NB4 (cell line): Measurements from ENCODE around the gene CBR3.
A peak's percentile ranks its signal among the peaks of the same experiment; 100 is the strongest.

Experiments used
- DNase-seq: peaks from one replicate; pipeline ENCODE4 v3.0.0; 2010; ENCODE audit warnings: low read depth
- H3K4me3 ChIP-seq: one replicate; pipeline ENCODE4 v1.5.1; 2011; ENCODE audit warnings: mild to moderate bottlenecking, low read depth, low read length, moderate library complexity
- MYC ChIP-seq: IDR thresholded peaks from 2 replicates; pipeline ENCODE4 v1.6.1; 2011; ENCODE audit warnings: low read depth, low read length
- POLR2A ChIP-seq: IDR thresholded peaks from 2 replicates; pipeline ENCODE4 v1.6.1; 2011; ENCODE audit warnings: mild to moderate bottlenecking; ENCODE audit not compliant: insufficient read length; ENCODE audit errors: extremely low read depth
- TF ChIP-seq, protein P1 (sequence below): IDR thresholded peaks from one replicate; pipeline ENCODE4 v1.5.1; 2012; ENCODE audit warnings: low read depth, low read length
- TF ChIP-seq, protein P2 (sequence below): IDR thresholded peaks from 2 replicates; pipeline ENCODE4 v1.6.1; 2011; ENCODE audit warnings: low read depth, low read length

CBR3 gene

DNA sequence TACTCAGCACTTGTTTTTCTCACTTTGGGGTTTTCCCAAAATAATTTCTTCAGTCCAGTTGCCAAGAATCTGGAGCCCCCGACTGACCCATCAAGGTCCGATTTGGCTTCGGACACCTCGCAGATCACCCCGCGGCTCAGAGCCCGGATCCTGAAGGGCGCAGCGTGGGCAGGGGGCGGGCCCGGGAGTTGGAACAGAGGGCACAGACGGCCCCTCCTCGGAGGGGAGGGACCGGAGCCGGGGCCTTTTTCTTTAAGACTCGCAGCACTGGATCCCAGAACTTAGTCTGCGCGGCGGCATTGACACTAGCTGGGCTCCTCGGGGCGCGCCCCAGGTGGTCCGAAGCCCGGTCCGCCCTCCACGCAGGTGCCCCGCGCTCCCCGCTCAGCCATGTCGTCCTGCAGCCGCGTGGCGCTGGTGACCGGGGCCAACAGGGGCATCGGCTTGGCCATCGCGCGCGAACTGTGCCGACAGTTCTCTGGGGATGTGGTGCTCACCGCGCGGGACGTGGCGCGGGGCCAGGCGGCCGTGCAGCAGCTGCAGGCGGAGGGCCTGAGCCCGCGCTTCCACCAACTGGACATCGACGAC, at the start of gene CBR3:
TSS of gene CBR3 (plus strand) at position 277 of the 588 bp plus-strand sequence. CDS start at position 391, 114 bp downstream.
- peak; percentile 49 for DNase-seq
- peak; percentile 15; the same call in 1 of the 2 replicates for TF ChIP-seq MYC
- TF ChIP-seq, protein P1, sequence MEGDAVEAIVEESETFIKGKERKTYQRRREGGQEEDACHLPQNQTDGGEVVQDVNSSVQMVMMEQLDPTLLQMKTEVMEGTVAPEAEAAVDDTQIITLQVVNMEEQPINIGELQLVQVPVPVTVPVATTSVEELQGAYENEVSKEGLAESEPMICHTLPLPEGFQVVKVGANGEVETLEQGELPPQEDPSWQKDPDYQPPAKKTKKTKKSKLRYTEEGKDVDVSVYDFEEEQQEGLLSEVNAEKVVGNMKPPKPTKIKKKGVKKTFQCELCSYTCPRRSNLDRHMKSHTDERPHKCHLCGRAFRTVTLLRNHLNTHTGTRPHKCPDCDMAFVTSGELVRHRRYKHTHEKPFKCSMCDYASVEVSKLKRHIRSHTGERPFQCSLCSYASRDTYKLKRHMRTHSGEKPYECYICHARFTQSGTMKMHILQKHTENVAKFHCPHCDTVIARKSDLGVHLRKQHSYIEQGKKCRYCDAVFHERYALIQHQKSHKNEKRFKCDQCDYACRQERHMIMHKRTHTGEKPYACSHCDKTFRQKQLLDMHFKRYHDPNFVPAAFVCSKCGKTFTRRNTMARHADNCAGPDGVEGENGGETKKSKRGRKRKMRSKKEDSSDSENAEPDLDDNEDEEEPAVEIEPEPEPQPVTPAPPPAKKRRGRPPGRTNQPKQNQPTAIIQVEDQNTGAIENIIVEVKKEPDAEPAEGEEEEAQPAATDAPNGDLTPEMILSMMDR, result no peak
- TF ChIP-seq, protein P2, sequence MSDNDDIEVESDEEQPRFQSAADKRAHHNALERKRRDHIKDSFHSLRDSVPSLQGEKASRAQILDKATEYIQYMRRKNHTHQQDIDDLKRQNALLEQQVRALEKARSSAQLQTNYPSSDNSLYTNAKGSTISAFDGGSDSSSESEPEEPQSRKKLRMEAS, result peak; percentile 36; the same call in 1 of the 2 replicates
- peak within 1 kb of the TSS; percentile 65 for H3K4me3 ChIP-seq

DNA sequence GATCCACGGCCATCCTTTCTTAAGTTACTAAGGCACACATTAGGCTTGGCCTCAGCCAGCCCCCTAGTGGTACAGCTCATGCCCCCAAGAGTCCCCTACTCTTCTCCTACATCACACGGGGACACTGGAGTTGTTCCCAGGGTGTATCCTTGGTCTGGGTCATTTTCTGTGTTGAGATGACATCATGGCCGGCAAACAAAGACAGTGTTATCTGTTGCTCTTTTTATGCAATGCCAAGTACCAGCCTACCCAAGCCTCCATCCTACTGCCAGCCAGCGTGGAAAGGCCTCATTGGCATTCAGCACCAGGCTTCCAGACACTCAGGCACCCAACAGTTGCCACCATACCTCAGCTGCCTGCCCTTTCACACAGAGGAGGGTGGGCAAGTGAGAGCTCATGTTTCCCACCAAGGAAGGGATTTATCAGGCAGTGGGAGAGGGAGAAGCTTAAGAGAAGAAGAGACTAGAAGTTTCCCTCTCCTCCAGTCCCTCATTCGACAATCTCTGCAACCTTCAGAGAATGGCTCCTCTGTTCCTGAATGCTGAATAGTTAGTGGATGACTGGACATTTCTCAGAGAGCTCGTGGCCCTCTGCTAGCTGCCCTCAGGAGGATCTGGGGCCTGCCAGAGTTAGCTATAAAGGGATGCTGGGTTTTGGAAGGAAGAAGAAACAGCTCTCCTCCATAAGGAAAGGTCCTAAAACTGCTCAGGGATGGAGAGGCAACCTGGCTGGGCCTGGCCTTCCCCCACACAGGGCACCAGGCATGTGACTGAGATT, 47.3 kb upstream of the CBR3 start:
- DNase-seq, result no peak
- TF ChIP-seq, protein P2, result no peak
- TF ChIP-seq POLR2A, result no peak
- TF ChIP-seq, protein P1, result peak; percentile 6
- H3K4me3 ChIP-seq, result no peak overlapping the region

DNA sequence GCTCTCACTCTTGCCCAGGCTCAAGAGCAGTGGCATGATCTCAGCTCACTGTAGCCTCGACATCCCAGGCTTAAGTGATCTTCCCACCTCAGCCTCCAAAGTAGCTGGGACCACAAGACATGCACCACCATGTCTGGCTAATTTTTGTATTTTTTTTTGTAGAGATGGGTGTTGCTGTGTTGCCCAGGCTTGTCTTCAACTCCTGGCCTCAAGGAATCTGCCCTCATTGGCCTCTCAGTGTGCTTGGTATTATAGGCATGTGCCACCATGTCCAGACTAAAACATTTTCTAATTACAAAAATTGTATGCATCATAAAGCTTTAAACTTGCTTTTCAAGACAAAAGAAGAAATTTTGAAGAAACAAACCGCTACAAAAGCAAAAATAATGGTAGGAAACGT, 44.9 kb upstream of the CBR3 start:
- DNase-seq, result no peak
- no peak for TF ChIP-seq MYC
- TF ChIP-seq, protein P2, result no peak
- no peak for TF ChIP-seq POLR2A
- H3K4me3 ChIP-seq, result no peak overlapping the region

DNA sequence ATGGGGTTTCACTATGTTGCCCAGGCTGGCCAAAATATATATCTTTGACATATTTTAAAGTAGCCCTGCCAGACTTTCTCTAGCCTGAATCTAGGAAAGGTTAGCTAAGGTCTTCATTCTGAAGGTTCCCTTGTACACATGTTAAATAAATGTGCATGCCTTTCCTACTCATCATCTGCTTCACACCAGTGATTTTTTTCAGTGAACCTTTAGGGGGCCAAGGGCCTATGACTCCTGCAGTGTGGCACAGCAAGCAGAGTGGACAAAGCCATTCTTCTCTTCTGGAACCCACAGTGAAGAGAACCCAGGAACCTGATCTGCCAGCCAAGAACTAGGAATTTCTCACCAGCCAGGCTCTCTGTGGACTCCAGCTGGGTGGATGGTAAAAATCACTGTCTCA, 42.2 kb upstream of the CBR3 start:
- no peak overlapping the region for H3K4me3 ChIP-seq
- DNase-seq, result no peak
- TF ChIP-seq, protein P1, result no peak
- TF ChIP-seq POLR2A (no peak), MYC (no peak)
- TF ChIP-seq, protein P2, result no peak

DNA sequence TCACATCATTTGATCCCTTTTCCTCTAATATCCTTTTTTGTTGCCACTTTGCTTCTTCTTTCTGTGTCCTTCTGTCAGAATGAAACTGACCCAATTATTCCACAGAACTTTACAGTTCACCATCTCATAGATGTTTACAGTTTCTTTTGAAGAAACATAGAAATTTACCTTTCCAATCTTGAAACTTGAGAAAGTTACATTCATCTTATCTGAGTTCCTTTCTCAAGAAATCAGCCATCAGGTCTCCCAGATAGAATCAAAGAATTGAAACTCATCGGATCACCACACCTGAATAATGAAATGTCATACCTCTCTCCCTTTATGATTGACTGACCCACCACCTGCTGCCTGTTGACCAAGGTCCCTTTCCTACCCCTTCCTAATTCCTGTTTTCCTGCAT, 41.4 kb upstream of the CBR3 start:
- no peak overlapping the region for H3K4me3 ChIP-seq
- TF ChIP-seq MYC (no peak), POLR2A (no peak)
- TF ChIP-seq, protein P2, result no peak
- TF ChIP-seq, protein P1, result no peak
- DNase-seq, result no peak
